Stimulated activated CD8-positive, alpha-beta memory T cell treated with anti-CD3 and anti-CD28 coated beads, Interleukin-12 subunit alpha, Interleukin-12 subunit beta, amount 100 ng/mL, for 1 hour (primary cell): ENCODE data around the gene DMRTA2.

Experiments
- DNase-seq: peaks from one replicate; pipeline ENCODE4 v3.0.0-alpha.2; 2020; ENCODE audit warnings: low read depth

The DMRTA2 gene

DNA sequence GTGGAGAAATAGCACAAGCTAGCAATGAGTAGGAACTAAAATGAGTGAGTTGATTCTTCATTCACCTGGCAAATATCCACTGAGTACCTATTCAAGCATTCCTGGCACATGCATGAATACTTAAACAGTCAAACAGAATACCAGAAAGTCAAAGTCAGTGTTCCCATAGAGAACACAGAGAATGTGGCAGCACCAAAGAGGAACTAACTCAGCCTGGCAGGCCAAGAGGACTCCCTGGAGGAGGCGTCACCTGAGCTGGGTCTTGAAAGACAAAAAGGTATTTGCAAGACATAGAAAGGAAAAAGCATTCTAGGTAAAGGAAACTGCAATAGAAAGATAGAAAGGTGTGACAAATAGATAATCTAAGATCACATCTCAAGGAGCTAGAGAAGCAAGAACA is 49.7 kb downstream of the DMRTA2 start:
- DNase-seq = no peak

DNA sequence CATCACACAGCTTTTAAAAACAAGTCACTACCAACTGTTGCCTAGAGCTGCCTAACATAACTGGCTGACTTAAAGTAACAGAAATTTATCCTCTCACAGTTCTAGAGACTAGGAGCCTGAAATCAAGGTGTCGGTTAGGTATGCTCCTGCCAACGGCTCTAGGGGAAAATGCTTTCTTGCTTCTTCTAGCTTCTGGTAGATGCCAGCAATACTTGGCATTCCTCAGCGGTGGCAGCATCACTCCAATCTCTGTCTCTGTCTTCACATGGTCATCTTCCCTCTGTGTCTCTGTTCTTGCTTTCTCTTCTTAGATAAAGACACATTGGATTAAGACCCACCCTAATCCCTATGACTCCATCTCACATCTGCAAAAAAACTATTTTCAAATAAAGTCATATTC is 51.5 kb downstream of the DMRTA2 start:
- no peak for DNase-seq

DNA sequence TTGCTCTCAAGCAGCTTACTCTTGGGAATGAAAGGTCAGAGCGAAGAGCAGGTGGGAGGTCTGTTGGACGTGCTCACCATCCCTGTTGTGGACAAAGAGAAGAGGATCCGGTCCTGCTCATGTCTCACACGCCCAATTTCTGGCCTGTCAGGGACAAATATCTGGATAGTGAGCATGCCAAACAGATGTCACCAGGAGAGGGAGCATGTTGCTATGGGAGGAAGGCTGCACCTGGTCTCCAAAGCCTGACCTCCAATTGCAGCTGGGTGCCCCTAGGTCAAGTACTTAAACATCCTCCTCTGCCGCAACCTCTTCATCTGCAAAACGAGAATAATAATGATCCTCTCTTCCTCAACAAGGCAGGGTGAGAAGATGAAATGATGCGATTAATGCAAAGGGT is 53.4 kb downstream of the DMRTA2 start:
- DNase-seq = no peak

DNA sequence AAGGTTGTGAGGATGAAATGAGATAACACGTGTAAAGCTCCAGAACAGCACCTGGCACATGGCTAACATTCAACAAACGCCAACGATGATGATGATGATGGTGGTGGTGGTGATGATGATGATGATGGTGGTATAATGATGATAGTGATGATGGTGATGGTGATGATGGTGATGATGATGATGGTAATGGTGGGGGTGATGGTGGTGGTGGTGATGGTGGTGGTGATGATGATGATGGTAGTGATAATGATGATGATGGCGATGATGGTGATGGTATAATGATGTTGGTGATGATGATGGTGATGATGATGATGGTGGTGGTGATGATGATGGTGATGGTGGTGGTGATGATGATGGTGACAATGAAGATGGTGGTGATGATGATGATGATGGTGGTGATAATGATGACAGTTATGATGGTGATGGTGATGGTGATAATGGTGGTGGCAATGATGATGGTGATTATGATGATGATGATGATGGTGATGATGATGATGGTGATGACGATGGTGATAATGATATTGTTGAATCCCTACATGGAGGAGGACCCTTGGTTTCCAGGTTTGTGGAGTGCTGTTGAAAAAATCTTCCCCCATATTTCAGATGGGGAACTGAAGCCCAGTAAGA is 54.1 kb downstream of the DMRTA2 start:
- DNase-seq = no peak

DNA sequence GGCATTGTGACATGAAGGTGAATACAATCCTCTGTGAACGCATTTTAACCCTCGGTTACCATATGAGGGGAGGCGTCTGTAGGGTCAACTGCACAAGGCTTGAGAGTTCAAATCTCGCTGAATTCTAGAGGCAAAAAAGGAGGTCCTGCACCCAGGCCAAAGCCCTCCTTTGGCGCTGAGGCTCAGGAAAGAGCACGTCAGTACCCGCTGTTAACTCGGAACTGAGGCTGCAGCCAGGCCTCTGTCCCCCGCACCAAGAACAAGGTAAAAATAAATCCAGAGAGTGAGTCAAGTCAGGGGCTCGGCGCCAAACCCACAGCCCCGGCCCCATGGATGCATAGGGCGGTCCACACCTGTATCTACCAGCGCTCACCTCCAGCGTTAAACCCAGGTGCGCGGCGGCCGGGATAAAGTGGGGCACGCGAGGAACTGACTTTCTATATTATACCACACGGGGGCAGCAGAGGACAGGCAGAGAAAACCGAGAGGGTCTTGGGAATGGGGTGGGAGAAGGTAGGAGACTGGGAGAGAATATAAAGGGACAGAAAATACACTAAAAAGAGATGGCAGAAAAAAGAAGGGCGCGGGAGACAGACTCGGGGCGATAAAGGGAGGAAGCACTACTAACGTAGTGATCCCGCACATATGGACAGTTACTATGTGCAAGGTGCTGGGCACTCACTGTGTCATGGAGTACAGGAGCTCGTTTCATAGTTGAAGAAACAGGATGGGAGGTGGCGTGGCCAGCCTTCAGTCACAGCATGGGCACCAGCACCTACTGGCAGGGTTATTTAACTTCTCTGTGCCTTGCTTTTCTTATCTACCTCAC is 54.9 kb downstream of the DMRTA2 start:
- DNase-seq = peak; percentile 4
